K562 treated with DMSO at 1 percent for 12 hours (cell line): ENCODE measurements around the gene SLC22A6. TPM values are rescaled to one million over a fixed set of nuclear protein-coding genes. Genes with fewer than 3 reads are reported as not detected.

ENCODE experiments used
- total RNA-seq: library from RNA; unstranded; fragments of 300-600 nt; gene quantifications from 2 replicates; pipeline ENCODE4 v1.2.3, GENCODE V29; 2022; ENCODE audit not compliant: insufficient read depth

The SLC22A6 gene, protein sequence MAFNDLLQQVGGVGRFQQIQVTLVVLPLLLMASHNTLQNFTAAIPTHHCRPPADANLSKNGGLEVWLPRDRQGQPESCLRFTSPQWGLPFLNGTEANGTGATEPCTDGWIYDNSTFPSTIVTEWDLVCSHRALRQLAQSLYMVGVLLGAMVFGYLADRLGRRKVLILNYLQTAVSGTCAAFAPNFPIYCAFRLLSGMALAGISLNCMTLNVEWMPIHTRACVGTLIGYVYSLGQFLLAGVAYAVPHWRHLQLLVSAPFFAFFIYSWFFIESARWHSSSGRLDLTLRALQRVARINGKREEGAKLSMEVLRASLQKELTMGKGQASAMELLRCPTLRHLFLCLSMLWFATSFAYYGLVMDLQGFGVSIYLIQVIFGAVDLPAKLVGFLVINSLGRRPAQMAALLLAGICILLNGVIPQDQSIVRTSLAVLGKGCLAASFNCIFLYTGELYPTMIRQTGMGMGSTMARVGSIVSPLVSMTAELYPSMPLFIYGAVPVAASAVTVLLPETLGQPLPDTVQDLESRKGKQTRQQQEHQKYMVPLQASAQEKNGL
- total RNA-seq = not detected in 2 replicates

DNA sequence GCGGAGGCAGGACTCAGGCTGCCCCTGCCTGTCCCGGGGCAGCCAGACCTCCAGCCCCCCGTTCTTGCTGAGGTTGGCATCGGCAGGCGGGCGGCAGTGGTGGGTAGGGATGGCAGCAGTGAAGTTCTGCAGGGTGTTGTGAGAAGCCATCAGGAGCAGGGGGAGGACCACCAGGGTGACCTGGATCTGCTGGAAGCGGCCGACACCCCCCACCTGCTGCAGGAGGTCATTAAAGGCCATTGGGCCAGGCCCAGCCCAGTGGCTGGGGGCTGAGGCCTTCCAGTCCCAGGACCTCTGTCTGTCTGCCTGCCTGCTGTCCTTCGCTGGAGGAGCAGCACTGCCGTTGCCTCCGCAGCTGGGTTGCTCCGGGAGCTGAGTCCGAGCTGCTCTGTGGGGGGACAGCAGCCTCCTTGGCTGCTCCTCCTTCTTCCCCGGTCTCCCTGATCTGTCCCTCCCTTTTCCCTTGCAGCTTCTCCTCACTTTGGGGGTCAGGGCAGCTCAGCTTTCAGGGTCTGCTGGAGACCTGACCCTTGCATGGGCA, at the start of gene SLC22A6:
Gene SLC22A6 (minus strand): TSS at position 517 of the 541 bp plus-strand sequence. CDS start 277 bp downstream, at position 240.

DNA sequence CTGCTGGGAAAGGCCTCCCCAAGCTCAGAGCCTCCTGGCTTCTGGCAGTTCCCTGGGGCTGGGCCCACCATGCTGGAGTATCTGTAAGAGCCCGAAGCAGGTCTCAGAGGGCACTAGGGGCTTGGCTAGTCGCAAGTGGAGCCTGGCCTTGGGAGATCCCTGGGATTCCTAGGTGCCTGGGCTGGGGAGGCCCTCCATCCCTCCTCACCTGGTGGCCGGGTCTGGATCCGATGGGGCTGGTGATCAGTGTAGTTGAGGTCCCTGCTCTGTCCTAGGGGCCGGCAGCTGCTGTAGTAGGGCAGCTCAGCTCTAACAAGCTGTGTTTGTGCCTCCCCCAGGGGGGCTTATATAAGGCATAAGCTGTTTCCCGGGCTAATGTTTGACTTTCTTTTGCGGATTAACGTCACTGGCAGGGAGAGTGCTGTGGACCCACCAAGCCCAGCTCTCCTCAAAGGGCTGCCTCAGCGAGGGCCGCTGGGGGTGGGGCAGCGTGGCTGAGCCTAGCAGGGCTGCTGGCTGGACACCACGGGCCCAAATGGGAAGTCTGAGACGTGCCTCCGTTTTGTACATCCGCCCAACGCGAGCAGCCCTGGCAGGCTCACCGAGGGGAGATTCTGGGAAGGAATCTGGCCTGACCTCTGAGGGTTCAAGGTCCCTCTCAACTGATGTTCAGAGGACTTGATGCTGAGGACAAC, 30.9 kb upstream of the SLC22A6 start, which contains the start of gene SLC22A8:
Gene SLC22A8 (minus strand): TSS at position 321 of the 695 bp plus-strand sequence. CDS start 883 bp downstream, outside the sequence.

Other genes starting within 250 kb of the SLC22A6 start
- gene ZBTB3, start 230.8 kb downstream of the SLC22A6 start, total RNA-seq = 1.9 and 3.0 TPM in 2 replicates
- gene POLR2G, start 223.4 kb downstream of the SLC22A6 start, total RNA-seq = 150 and 166 TPM in 2 replicates
- 26.4 and 31.9 TPM in 2 replicates for gene TAF6L, start 213.6 kb downstream of the SLC22A6 start, total RNA-seq
- gene TMEM179B, start 197.6 kb downstream of the SLC22A6 start, total RNA-seq = 42.8 and 48.4 TPM in 2 replicates
- 21.7 and 26.1 TPM in 2 replicates for gene TMEM223, start 193.0 kb downstream of the SLC22A6 start, total RNA-seq
- 80.0 and 120 TPM in 2 replicates for gene NXF1, start 179.5 kb downstream of the SLC22A6 start, total RNA-seq
- 66.0 and 83.3 TPM in 2 replicates for gene STX5, start 152.9 kb downstream of the SLC22A6 start, total RNA-seq
- not detected in 2 replicates for gene TEX54, start 152.1 kb downstream of the SLC22A6 start, total RNA-seq
- 47.8 and 60.3 TPM in 2 replicates for gene WDR74, start 145.4 kb downstream of the SLC22A6 start, total RNA-seq
- gene SLC3A2, start 104.1 kb downstream of the SLC22A6 start, total RNA-seq = 391 and 414 TPM in 2 replicates
- not detected in 2 replicates for gene CHRM1, start 63.6 kb downstream of the SLC22A6 start, total RNA-seq
- gene SLC22A8, start 30.9 kb upstream of the SLC22A6 start, total RNA-seq = not detected in 2 replicates
- not detected in 2 replicates for gene SLC22A24, start 159.3 kb upstream of the SLC22A6 start, total RNA-seq